ENCODE results near the gene NIPAL4.
"Not testable (repeated sequence)": the region's sequence is repeated elsewhere in the genome, so short reads cannot be mapped to it uniquely, and the experiment has no call there.

NIPAL4 gene

GRCh38 chr5:157470631-157471030 lies 10.6 kb downstream of the NIPAL4 start:
- Mint-ChIP-seq H3K27ac (no peak overlapping the region), H3K27me3 (no peaks in the 10 kb centered on the region), H3K36me3 (peaks cover 26 to 55% of the 10 kb centered on the region in 2 donors), H3K4me3 (no peak overlapping the region), H3K9me3 (peaks cover 0 to 3% of the 10 kb centered on the region in 2 donors), H3K4me1 (peaks cover 31 to 68% of the 10 kb centered on the region in 2 donors)
- DNase-seq = no peak
- no peak for ATAC-seq (replicated peaks)

GRCh38 chr5:157471709-157472108 lies 11.7 kb downstream of the NIPAL4 start:
- Mint-ChIP-seq H3K9me3 (peaks cover 0 to 3% of the 10 kb centered on the region in 2 donors), H3K4me1 (peaks cover 30 to 63% of the 10 kb centered on the region in 2 donors), H3K36me3 (peaks cover 20 to 47% of the 10 kb centered on the region in 2 donors), H3K27ac (peak overlapping the region; percentile 77), H3K4me3 (no peak overlapping the region), H3K27me3 (no peaks in the 10 kb centered on the region)
- DNase-seq (no peak), ATAC-seq (replicated peaks) (peak; percentile 70 to 74)

- no peak for DNase-seq
- Mint-ChIP-seq H3K4me1 (peaks cover 43 to 82% of the 10 kb centered on the region in 2 donors), H3K27ac (peak overlapping the region; percentile 90), H3K36me3 (peaks cover 24 to 45% of the 10 kb centered on the region in 2 donors), H3K4me3 (peak overlapping the region in 1 of 2 donors; percentile 39), H3K27me3 (no peaks in the 10 kb centered on the region), H3K9me3 (peaks cover 0 to 3% of the 10 kb centered on the region in 2 donors)
- ATAC-seq (replicated peaks) = peak; percentile 53 to 58
Measured at GRCh38 chr5:157473383-157474320, 13.6 kb downstream of the NIPAL4 start.

- DNase-seq (no peak), ATAC-seq (replicated peaks) (no peak)
- peak overlapping the region; percentile 87 for H3K27ac Mint-ChIP-seq
- peaks cover 0 to 3% of the 10 kb centered on the region in 2 donors for H3K9me3 Mint-ChIP-seq
- no peaks in the 10 kb centered on the region for H3K27me3 Mint-ChIP-seq
- H3K4me1 Mint-ChIP-seq = peaks cover 57 to 90% of the 10 kb centered on the region in 2 donors
- peaks cover 26 to 50% of the 10 kb centered on the region in 2 donors for H3K36me3 Mint-ChIP-seq
- H3K4me3 Mint-ChIP-seq = no peak overlapping the region
Measured at GRCh38 chr5:157475432-157475831, 15.4 kb downstream of the NIPAL4 start.

GRCh38 chr5:157476702-157477408 lies 16.8 kb downstream of the NIPAL4 start:
- Mint-ChIP-seq H3K27me3 (no peaks in the 10 kb centered on the region), H3K4me1 (peaks cover 60 to 93% of the 10 kb centered on the region in 2 donors), H3K9me3 (peaks cover 0 to 3% of the 10 kb centered on the region in 2 donors), H3K27ac (peak overlapping the region; percentile 81), H3K4me3 (no peak overlapping the region), H3K36me3 (peaks cover 31 to 53% of the 10 kb centered on the region in 2 donors)
- DNase-seq (no peak), ATAC-seq (replicated peaks) (peak; percentile 53 to 59)

- Mint-ChIP-seq H3K27me3 (no peaks in the 10 kb centered on the region), H3K4me1 (peaks cover 55 to 88% of the 10 kb centered on the region in 2 donors), H3K27ac (peak overlapping the region; percentile 9), H3K4me3 (no peak overlapping the region), H3K36me3 (peaks cover 29 to 51% of the 10 kb centered on the region in 2 donors), H3K9me3 (peaks cover 2 to 4% of the 10 kb centered on the region in 2 donors)
- DNase-seq (no peak), ATAC-seq (replicated peaks) (no peak)
Measured at GRCh38 chr5:157477814-157478494, 17.9 kb downstream of the NIPAL4 start.

GRCh38 chr5:157478726-157479125 lies 18.7 kb downstream of the NIPAL4 start:
- H3K4me1 Mint-ChIP-seq = peaks cover 47 to 80% of the 10 kb centered on the region in 2 donors
- DNase-seq = no peak
- H3K9me3 Mint-ChIP-seq = peaks cover 2 to 4% of the 10 kb centered on the region in 2 donors
- H3K27ac Mint-ChIP-seq = peak overlapping the region; percentile 97
- ATAC-seq (replicated peaks) = no peak
- H3K4me3 Mint-ChIP-seq = no peak overlapping the region
- no peaks in the 10 kb centered on the region for H3K27me3 Mint-ChIP-seq
- H3K36me3 Mint-ChIP-seq = peaks cover 25 to 51% of the 10 kb centered on the region in 2 donors

- no peak overlapping the region for H3K4me3 Mint-ChIP-seq
- peaks cover 26 to 51% of the 10 kb centered on the region in 2 donors for H3K36me3 Mint-ChIP-seq
- DNase-seq (no peak), ATAC-seq (replicated peaks) (no peak)
- H3K9me3 Mint-ChIP-seq = peaks cover 2 to 4% of the 10 kb centered on the region in 2 donors
- H3K27ac Mint-ChIP-seq = peak overlapping the region; percentile 97
- peaks cover 48 to 80% of the 10 kb centered on the region in 2 donors for H3K4me1 Mint-ChIP-seq
- no peaks in the 10 kb centered on the region for H3K27me3 Mint-ChIP-seq
Measured at GRCh38 chr5:157479166-157479565, 19.2 kb downstream of the NIPAL4 start.

- DNase-seq (no peak), ATAC-seq (replicated peaks) (no peak)
- no peak overlapping the region for H3K4me3 Mint-ChIP-seq
- H3K9me3 Mint-ChIP-seq = peaks cover 2 to 4% of the 10 kb centered on the region in 2 donors
- H3K4me1 Mint-ChIP-seq = peaks cover 54 to 82% of the 10 kb centered on the region in 2 donors
- H3K27me3 Mint-ChIP-seq = no peaks in the 10 kb centered on the region
- H3K36me3 Mint-ChIP-seq = peaks cover 26 to 49% of the 10 kb centered on the region in 2 donors
- H3K27ac Mint-ChIP-seq = peak overlapping the region; percentile 97
Measured at GRCh38 chr5:157479612-157480510, 19.8 kb downstream of the NIPAL4 start.

- peaks cover 61 to 85% of the 10 kb centered on the region in 2 donors for H3K4me1 Mint-ChIP-seq
- no peaks in the 10 kb centered on the region for H3K27me3 Mint-ChIP-seq
- peak overlapping the region; percentile 91 for H3K27ac Mint-ChIP-seq
- peaks cover 35 to 48% of the 10 kb centered on the region in 2 donors for H3K36me3 Mint-ChIP-seq
- DNase-seq (no peak), ATAC-seq (replicated peaks) (peak; percentile 83 to 87)
- H3K9me3 Mint-ChIP-seq = peaks cover 2 to 4% of the 10 kb centered on the region in 2 donors
- peak overlapping the region; percentile 21 to 56 for H3K4me3 Mint-ChIP-seq
Measured at GRCh38 chr5:157481265-157481664, 21.3 kb downstream of the NIPAL4 start.

- DNase-seq (no peak), ATAC-seq (replicated peaks) (no peak)
- peaks cover 35 to 52% of the 10 kb centered on the region in 2 donors for H3K36me3 Mint-ChIP-seq
- H3K4me3 Mint-ChIP-seq = no peak overlapping the region
- peaks cover 2 to 4% of the 10 kb centered on the region in 2 donors for H3K9me3 Mint-ChIP-seq
- H3K4me1 Mint-ChIP-seq = peaks cover 63 to 87% of the 10 kb centered on the region in 2 donors
- peak overlapping the region; percentile 91 for H3K27ac Mint-ChIP-seq
- H3K27me3 Mint-ChIP-seq = no peaks in the 10 kb centered on the region
Measured at GRCh38 chr5:157481666-157482065, 21.7 kb downstream of the NIPAL4 start.

GRCh38 chr5:157482702-157483101 lies 22.7 kb downstream of the NIPAL4 start:
- ATAC-seq (replicated peaks); DNase-seq; H3K9me3 Mint-ChIP-seq; H3K4me3 Mint-ChIP-seq; H3K27me3 Mint-ChIP-seq: not testable (repeated sequence)
- peaks cover 68 to 87% of the 10 kb centered on the region in 2 donors for H3K4me1 Mint-ChIP-seq
- H3K27ac Mint-ChIP-seq = peak overlapping the region; percentile 60
- H3K36me3 Mint-ChIP-seq = peaks cover 33 to 60% of the 10 kb centered on the region in 2 donors

GRCh38 chr5:157484768-157485167 lies 24.8 kb downstream of the NIPAL4 start:
- DNase-seq (no peak), ATAC-seq (replicated peaks) (no peak)
- Mint-ChIP-seq H3K9me3 (peaks cover 2 to 4% of the 10 kb centered on the region in 2 donors), H3K4me3 (no peak overlapping the region), H3K4me1 (peaks cover 57 to 81% of the 10 kb centered on the region in 2 donors), H3K27me3 (no peaks in the 10 kb centered on the region), H3K27ac (peak overlapping the region; percentile 75), H3K36me3 (peaks cover 42 to 67% of the 10 kb centered on the region in 2 donors)
